Eye (tissue), 1 donor: ENCODE results near the gene ZNF883.

Experiments used
- DNase-seq: peaks from one replicate; pipeline ENCODE4 v3.0.0-alpha.2; 2015

Gene ZNF883

GRCh38 chr9:112917047-112917986 is 94.7 kb downstream of the ZNF883 start:
- no peak for DNase-seq

DNA sequence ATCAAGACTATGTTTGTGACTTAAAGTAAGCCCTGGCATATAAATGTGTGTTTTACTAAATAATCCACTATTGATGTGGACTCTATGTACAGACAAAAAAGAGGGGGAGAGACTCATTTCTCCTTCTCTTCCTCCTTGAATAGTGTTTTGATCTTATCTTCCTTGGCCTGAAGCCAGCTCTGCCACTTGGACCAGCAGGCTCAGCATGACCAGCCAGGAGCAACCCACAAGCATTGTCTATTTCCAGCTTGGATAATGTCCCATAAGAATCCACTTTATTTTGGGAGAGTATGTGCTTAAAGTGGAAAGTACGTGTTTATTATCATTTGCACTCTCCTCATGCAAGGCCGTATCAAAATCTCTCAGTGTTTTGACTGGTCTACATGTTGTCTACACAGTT is 97.5 kb downstream of the ZNF883 start:
- DNase-seq: no peak

DNA sequence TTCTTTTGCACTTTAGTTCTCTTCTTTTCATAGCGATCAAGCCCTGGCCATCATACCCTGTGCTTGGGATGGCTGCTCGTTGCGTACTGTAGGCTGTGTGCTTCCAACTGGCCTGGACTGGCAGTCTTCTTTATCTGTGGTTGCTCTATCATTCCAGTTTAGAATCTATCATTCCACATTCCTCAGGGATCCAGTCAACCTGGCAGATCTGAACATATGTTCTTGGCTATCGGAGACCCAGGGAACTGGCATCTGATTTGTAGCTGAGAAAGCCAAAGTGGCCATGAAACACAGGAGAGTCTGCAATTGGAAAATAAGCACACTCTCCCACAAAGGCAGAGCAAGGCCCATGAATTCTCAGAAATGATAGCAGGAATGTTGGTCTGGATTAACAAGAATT is 98.7 kb downstream of the ZNF883 start:
- DNase-seq: no peak

- DNase-seq: no peak
Observed at GRCh38 chr9:112912636-112913035, 99.4 kb downstream of the ZNF883 start.

DNA sequence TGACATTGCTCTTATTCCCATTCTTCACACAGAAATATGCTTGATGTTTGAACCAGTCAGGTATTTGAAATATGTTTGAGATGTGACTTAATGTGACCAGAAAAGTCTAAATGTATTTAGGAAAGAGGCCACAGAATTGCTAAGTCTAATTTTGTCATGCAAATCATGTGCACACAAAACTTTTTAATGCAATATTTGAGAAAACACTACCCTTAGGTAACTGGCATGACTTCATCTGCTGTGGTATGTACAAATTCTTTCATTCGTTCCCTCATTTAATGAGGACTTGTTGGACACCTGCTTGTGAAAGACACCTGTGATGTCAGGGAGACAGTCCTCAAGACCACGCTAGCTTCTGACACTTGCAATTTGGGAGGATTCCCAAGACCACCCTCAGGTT is 100.3 kb downstream of the ZNF883 start:
- no peak for DNase-seq
